ENCODE measurements around the gene C12orf50. TPM values are rescaled to one million over a fixed set of nuclear protein-coding genes. Genes with fewer than 3 reads are reported as not detected.

The C12orf50 gene
- total RNA-seq = 0.10 and 0.22 TPM in 2 replicates
- total RNA-seq (2013) = 0.07 TPM
- 0.07 TPM in 1 of 2 replicates, not detected in the other for polyA plus RNA-seq
- polyA minus RNA-seq = 0.07 TPM in 1 of 2 replicates, not detected in the other

GRCh38 chr12:88029093-88029665, at the start of gene C12orf50:
Gene C12orf50 (minus strand): TSS chr12:88029401. CDS start chr12:88026962, 2,439 bp downstream.
- no peaks in the 10 kb centered on the region for H3K27me3 ChIP-seq (replicated peaks in 1 of 4; ENCODE audit: control extremely low read depth in 1 of 4, control insufficient read depth in 3 of 4, insufficient read depth in 4 of 4, low read length in 3 of 4)
- no peak for TF ChIP-seq CTCF (IDR thresholded peaks at IDR 0.05)
- TF ChIP-seq EZH2 (IDR thresholded peaks at IDR 0.05; ENCODE audit: borderline replicate concordance, insufficient read depth, low read depth, low read length, poor library complexity, severe bottlenecking) = no peak
- H3K9ac ChIP-seq (ENCODE audit: low read length) = no peak within 1 kb of the TSS
- Mint-ChIP-seq H3K4me3 (no peak within 1 kb of the TSS), H3K9me3 (ENCODE audit: insufficient read depth) (no peaks in the 10 kb centered on the region), H3K27ac (no peak within 1 kb of the TSS), H3K27me3 (peaks cover 7% of the 10 kb centered on the region), H3K4me1 (no peaks in the 10 kb centered on the region)
- no peaks in the 10 kb centered on the region for H3K36me3 ChIP-seq (replicated peaks in 1 of 2; ENCODE audit: control extremely low read depth in 1 of 2, control insufficient read depth in 1 of 2, extremely low read depth in 1 of 2, insufficient read depth in 2 of 2, low read length in 1 of 2)
- DNase-seq (no peak), ATAC-seq (ENCODE audit: low read depth) (no peak)
- no peaks in the 10 kb centered on the region for H3K79me2 ChIP-seq (ENCODE audit: control insufficient read depth, insufficient read depth, low read length)
- no peak within 1 kb of the TSS for H3K4me3 ChIP-seq (ENCODE audit: control extremely low read depth in 1 of 5, extremely low read depth in 1 of 5, insufficient read depth in 1 of 5, low read depth in 2 of 5, low read length in 4 of 5)
- peaks cover 0 to 4% (median 0%) of the 10 kb centered on the region in 3 donors for H3K9me3 ChIP-seq (ENCODE audit: control extremely low read depth in 1 of 3, control insufficient read depth in 2 of 3, insufficient read depth in 1 of 3, low read length in 2 of 3)
- 83% methylated on average over 1 of the region's 3 CpGs for WGBS (ENCODE audit: insufficient coverage)
- CTCF ChIA-PET = no interaction called here
- intact Hi-C loops (cut with micrococcal nuclease) = no loop called here
- H3K4me2 ChIP-seq (replicated peaks; ENCODE audit: low read depth, low read length, poor library complexity, severe bottlenecking) = no peak within 1 kb of the TSS
- H3K27ac ChIP-seq (ENCODE audit: low read length in 2 of 2) = no peak within 1 kb of the TSS
- no peaks in the 10 kb centered on the region for H4K20me1 ChIP-seq (ENCODE audit: control insufficient read depth, insufficient read depth, low read length, poor library complexity, severe bottlenecking)
- POLR2A ChIA-PET = no interaction called here
- no peaks in the 10 kb centered on the region for H3K4me1 ChIP-seq (ENCODE audit: control insufficient read depth in 2 of 2, insufficient read depth in 2 of 2, low read length in 2 of 2)
- H2AFZ ChIP-seq (ENCODE audit: insufficient read depth, low read depth, low read length, poor library complexity, severe bottlenecking) = no peak within 1 kb of the TSS

- intact Hi-C loops (cut with micrococcal nuclease) = no loop called here
- ATAC-seq (ENCODE audit: low read depth) (no peak), DNase-seq (no peak)
- Histone ChIP-seq H3K79me2 (ENCODE audit: control insufficient read depth, insufficient read depth, low read length) (no peaks in the 10 kb centered on the region), H3K36me3 (replicated peaks in 1 of 2; ENCODE audit: control extremely low read depth in 1 of 2, control insufficient read depth in 1 of 2, extremely low read depth in 1 of 2, insufficient read depth in 2 of 2, low read length in 1 of 2) (peaks cover 2 to 8% of the 10 kb centered on the region in 2 experiments), H2AFZ (ENCODE audit: insufficient read depth, low read depth, low read length, poor library complexity, severe bottlenecking) (no peak overlapping the region), H3K27ac (ENCODE audit: low read length in 2 of 2) (no peak overlapping the region), H3K4me3 (ENCODE audit: control extremely low read depth in 1 of 5, extremely low read depth in 1 of 5, insufficient read depth in 1 of 5, low read depth in 2 of 5, low read length in 4 of 5) (no peak overlapping the region), H3K4me2 (replicated peaks; ENCODE audit: low read depth, low read length, poor library complexity, severe bottlenecking) (no peak overlapping the region), H3K9ac (ENCODE audit: low read length) (no peak overlapping the region), H3K4me1 (ENCODE audit: control insufficient read depth in 2 of 2, insufficient read depth in 2 of 2, low read length in 2 of 2) (peaks cover 0 to 3% of the 10 kb centered on the region in 2 donors), H3K27me3 (replicated peaks in 1 of 4; ENCODE audit: control extremely low read depth in 1 of 4, control insufficient read depth in 3 of 4, insufficient read depth in 4 of 4, low read length in 3 of 4) (no peaks in the 10 kb centered on the region), H4K20me1 (ENCODE audit: control insufficient read depth, insufficient read depth, low read length, poor library complexity, severe bottlenecking) (no peaks in the 10 kb centered on the region), H3K9me3 (ENCODE audit: control extremely low read depth in 1 of 3, control insufficient read depth in 2 of 3, insufficient read depth in 1 of 3, low read length in 2 of 3) (no peaks in the 10 kb centered on the region)
- TF ChIP-seq CTCF (IDR thresholded peaks at IDR 0.05) (no peak), EZH2 (IDR thresholded peaks at IDR 0.05; ENCODE audit: borderline replicate concordance, insufficient read depth, low read depth, low read length, poor library complexity, severe bottlenecking) (no peak)
- Mint-ChIP-seq H3K27ac (no peak overlapping the region), H3K27me3 (no peaks in the 10 kb centered on the region), H3K4me3 (no peak overlapping the region), H3K4me1 (peaks cover 11% of the 10 kb centered on the region), H3K9me3 (ENCODE audit: insufficient read depth) (no peaks in the 10 kb centered on the region)
- WGBS (ENCODE audit: insufficient coverage) = 97% methylated on average over 8 of the region's 9 CpGs
- ChIA-PET POLR2A (no interaction called here), CTCF (no interaction called here)
Measured at GRCh38 chr12:88067301-88067700, 38.1 kb upstream of the C12orf50 start.

All from B cell (primary cell).